HG03521 (cell line): Measurements from ENCODE around the gene RBMS3.

Source experiments
- ATAC-seq: cut with Tn5 transposase; IDR thresholded peaks from one replicate; pipeline ENCODE4 v1.9.1; 2021; ENCODE audit warnings: mild to moderate bottlenecking, moderate library complexity; ENCODE audit not compliant: unreplicated experiment

Gene RBMS3

GRCh38 chr3:29701326-29701983 lies 420.6 kb downstream of the RBMS3 start:
- ATAC-seq, result no peak

- ATAC-seq, result no peak
Observed at GRCh38 chr3:29705906-29706844, 425.3 kb downstream of the RBMS3 start.

- ATAC-seq, result no peak
Observed at GRCh38 chr3:29708884-29709283, 428.0 kb downstream of the RBMS3 start.

GRCh38 chr3:29711255-29711771 lies 430.4 kb downstream of the RBMS3 start:
- no peak for ATAC-seq

- no peak for ATAC-seq
Observed at GRCh38 chr3:29716213-29716612, 435.3 kb downstream of the RBMS3 start.

- ATAC-seq, result no peak
Observed at GRCh38 chr3:29718661-29719065, 437.8 kb downstream of the RBMS3 start.

- ATAC-seq, result no peak
Observed at GRCh38 chr3:29720665-29721064, 439.8 kb downstream of the RBMS3 start.

GRCh38 chr3:29721789-29722188 lies 440.9 kb downstream of the RBMS3 start:
- ATAC-seq, result no peak

- ATAC-seq, result no peak
Observed at GRCh38 chr3:29731050-29731449, 450.2 kb downstream of the RBMS3 start.

- no peak for ATAC-seq
Observed at GRCh38 chr3:29741231-29741630, 460.4 kb downstream of the RBMS3 start.

- no peak for ATAC-seq
Observed at GRCh38 chr3:29745232-29745870, 464.5 kb downstream of the RBMS3 start.

GRCh38 chr3:29746163-29746760 lies 465.4 kb downstream of the RBMS3 start:
- ATAC-seq, result no peak

GRCh38 chr3:29747991-29748390 lies 467.1 kb downstream of the RBMS3 start:
- ATAC-seq, result no peak

- no peak for ATAC-seq
Observed at GRCh38 chr3:29751647-29752314, 470.9 kb downstream of the RBMS3 start.

GRCh38 chr3:29754346-29754745 lies 473.5 kb downstream of the RBMS3 start:
- no peak for ATAC-seq

- no peak for ATAC-seq
Observed at GRCh38 chr3:29755416-29755815, 474.5 kb downstream of the RBMS3 start.

GRCh38 chr3:29757054-29757777 lies 476.3 kb downstream of the RBMS3 start:
- no peak for ATAC-seq

- no peak for ATAC-seq
Observed at GRCh38 chr3:29758108-29758433, 477.2 kb downstream of the RBMS3 start.

GRCh38 chr3:29758434-29759322 lies 477.8 kb downstream of the RBMS3 start:
- ATAC-seq, result no peak
